Inferior parietal cortex (tissue), 1 donor: ENCODE results near the gene GTPBP2.
"Not testable (repeated sequence)": the region's sequence is repeated elsewhere in the genome, so short reads cannot be mapped to it uniquely, and the experiment has no call there.

Source experiments
- DNase-seq: peaks from one replicate; pipeline ENCODE4 v3.0.0-alpha.2; 2016; ENCODE audit errors: extremely low spot score

The GTPBP2 gene

GRCh38 chr6:43629104-43629504 lies at the start of gene GTPBP2:
GTPBP2 (minus strand) TSS chr6:43629264; CDS start chr6:43629162, 102 bp downstream.
- peak; percentile 99 for DNase-seq

- no peak for DNase-seq
Measured at GRCh38 chr6:43678341-43678740, 49.3 kb upstream of the GTPBP2 start.

- DNase-seq: no peak
Measured at GRCh38 chr6:43677759-43678158, 48.7 kb upstream of the GTPBP2 start.

GRCh38 chr6:43676962-43677606 lies 48.0 kb upstream of the GTPBP2 start:
- no peak for DNase-seq

GRCh38 chr6:43674921-43675320 lies 45.9 kb upstream of the GTPBP2 start:
- no peak for DNase-seq

- DNase-seq: no peak
Measured at GRCh38 chr6:43674291-43674690, 45.2 kb upstream of the GTPBP2 start.

- peak; percentile 20 for DNase-seq
Measured at GRCh38 chr6:43673444-43674084, 44.5 kb upstream of the GTPBP2 start.

GRCh38 chr6:43671801-43672690 lies 43.0 kb upstream of the GTPBP2 start:
- no peak for DNase-seq

GRCh38 chr6:43671011-43671800 lies 42.1 kb upstream of the GTPBP2 start:
- no peak for DNase-seq

- no peak for DNase-seq
Measured at GRCh38 chr6:43670623-43670986, 41.5 kb upstream of the GTPBP2 start.

- no peak for DNase-seq
Measured at GRCh38 chr6:43669922-43670622, 41.0 kb upstream of the GTPBP2 start.

- DNase-seq: peak; percentile 27
Measured at GRCh38 chr6:43669050-43669921, 40.2 kb upstream of the GTPBP2 start.

GRCh38 chr6:43668151-43669028 lies 39.3 kb upstream of the GTPBP2 start:
- peak; percentile 35 for DNase-seq

- DNase-seq: peak; percentile 87
Measured at GRCh38 chr6:43667245-43668150, 38.4 kb upstream of the GTPBP2 start.

- no peak for DNase-seq
Measured at GRCh38 chr6:43666196-43666920, 37.3 kb upstream of the GTPBP2 start.

GRCh38 chr6:43665376-43665775 lies 36.3 kb upstream of the GTPBP2 start:
- DNase-seq: no peak

- DNase-seq: not testable (repeated sequence)
Measured at GRCh38 chr6:43662948-43663347, 33.9 kb upstream of the GTPBP2 start.
